Measurements from ENCODE around the gene ERVH48-1.

DNA sequence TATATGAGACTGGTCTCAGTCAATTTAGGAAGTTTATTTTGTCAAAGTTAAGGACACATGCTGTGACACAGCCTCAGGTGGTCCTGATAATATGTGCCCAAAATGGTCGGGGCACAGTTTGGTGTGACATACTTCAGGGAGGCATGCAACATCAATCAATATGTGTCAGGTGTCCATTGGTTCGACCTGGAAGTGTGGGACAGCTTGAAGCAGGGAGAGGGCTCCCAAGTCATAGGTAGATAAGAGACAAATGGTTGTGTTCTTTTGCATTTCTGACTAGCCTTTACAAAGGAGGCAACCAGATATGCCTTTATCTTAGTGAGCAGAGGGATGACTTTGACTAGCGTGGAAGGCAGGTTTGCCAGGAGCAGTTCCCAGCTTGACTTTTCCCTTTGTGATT lies 4.5 kb upstream of the ERVH48-1 start:
- TF ChIP-seq, protein P1, sequence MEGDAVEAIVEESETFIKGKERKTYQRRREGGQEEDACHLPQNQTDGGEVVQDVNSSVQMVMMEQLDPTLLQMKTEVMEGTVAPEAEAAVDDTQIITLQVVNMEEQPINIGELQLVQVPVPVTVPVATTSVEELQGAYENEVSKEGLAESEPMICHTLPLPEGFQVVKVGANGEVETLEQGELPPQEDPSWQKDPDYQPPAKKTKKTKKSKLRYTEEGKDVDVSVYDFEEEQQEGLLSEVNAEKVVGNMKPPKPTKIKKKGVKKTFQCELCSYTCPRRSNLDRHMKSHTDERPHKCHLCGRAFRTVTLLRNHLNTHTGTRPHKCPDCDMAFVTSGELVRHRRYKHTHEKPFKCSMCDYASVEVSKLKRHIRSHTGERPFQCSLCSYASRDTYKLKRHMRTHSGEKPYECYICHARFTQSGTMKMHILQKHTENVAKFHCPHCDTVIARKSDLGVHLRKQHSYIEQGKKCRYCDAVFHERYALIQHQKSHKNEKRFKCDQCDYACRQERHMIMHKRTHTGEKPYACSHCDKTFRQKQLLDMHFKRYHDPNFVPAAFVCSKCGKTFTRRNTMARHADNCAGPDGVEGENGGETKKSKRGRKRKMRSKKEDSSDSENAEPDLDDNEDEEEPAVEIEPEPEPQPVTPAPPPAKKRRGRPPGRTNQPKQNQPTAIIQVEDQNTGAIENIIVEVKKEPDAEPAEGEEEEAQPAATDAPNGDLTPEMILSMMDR (IDR thresholded peaks at IDR 0.05), result no peak
- TF ChIP-seq POLR2AphosphoS5 (IDR thresholded peaks at IDR 0.05) (no peak), POLR2A (IDR thresholded peaks at IDR 0.05) (no peak)
